HG03565 (cell line): ENCODE data around the gene MMP2.

Experiments used
- ATAC-seq: cut with Tn5 transposase; IDR thresholded peaks from one replicate; pipeline ENCODE4 v1.9.1; 2021; ENCODE audit warnings: mild to moderate bottlenecking, moderate library complexity; ENCODE audit not compliant: unreplicated experiment

Gene MMP2

DNA sequence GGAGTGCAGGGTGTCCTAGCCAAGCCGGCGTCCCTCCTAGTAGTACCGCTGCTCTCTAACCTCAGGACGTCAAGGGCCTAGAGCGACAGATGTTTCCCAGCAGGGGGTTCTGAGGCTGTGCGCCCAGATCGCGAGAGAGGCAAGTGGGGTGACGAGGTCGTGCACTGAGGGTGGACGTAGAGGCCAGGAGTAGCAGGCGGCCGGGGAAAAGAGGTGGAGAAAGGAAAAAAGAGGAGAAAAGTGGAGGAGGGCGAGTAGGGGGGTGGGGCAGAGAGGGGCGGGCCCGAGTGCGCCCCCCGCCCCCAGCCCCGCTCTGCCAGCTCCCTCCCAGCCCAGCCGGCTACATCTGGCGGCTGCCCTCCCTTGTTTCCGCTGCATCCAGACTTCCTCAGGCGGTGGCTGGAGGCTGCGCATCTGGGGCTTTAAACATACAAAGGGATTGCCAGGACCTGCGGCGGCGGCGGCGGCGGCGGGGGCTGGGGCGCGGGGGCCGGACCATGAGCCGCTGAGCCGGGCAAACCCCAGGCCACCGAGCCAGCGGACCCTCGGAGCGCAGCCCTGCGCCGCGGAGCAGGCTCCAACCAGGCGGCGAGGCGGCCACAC, at the start of gene MMP2:
MMP2 (plus strand) TSS at position 372 of the 603 bp plus-strand sequence. CDS start 282 bp downstream, outside the sequence.
- ATAC-seq = no peak

DNA sequence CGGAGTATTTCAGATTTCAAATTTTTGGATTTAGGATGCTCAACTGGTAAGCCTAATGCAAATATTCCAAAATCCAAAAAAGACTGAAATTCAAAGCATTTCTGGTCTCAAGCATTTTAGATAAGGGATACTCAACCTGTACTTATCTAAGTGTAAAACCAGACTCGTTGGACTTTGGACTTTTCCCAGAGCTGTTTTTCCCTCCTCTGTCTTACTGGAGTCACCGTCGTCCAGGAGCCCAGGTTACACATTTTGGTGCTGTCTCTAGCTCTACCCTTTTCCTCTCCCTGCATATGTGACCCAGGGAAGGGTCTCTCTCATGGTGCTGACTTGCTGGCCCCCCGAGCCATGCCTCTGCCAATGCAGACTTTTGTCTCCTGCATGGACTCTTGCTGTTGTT, 46.0 kb upstream of the MMP2 start:
- ATAC-seq = no peak

DNA sequence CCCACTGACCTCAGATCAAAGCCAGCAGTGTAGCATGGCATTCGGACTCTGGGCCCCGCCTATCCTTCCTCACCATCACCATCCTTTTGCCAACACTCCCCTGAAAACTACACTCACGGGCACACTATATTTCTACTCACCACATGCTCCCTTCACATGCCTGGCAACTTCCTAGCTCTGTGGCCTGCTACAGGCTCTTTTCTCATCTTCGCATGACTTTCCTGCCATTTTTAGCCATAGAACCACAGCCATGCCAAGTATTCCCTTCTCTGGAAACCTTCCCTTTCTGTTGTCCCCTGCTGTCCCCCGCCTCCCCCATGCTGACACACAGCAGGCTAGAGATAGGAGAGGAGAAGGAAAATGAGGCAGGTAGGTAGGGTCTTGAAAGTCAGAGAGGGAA, 45.5 kb upstream of the MMP2 start:
- ATAC-seq = no peak

DNA sequence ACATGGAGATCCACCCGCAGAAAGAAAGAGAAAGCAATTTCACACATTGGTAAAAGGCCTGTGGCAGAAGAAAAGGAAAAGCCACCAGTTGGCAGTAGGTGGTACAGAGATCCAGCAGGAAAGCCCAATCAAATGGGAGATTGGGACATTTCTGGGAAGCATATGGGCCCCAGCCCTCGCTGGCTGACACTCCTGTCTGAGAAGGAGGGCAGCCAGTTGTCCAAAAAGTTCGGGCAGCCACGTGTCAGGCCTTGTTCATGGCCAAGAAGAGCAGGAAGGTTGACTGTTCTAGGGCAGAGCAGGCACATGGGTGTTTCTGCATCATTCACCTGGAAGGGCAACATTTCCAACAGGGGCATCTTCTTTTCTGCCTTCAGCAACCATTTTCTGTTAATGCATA, 45.0 kb upstream of the MMP2 start:
- ATAC-seq = no peak

DNA sequence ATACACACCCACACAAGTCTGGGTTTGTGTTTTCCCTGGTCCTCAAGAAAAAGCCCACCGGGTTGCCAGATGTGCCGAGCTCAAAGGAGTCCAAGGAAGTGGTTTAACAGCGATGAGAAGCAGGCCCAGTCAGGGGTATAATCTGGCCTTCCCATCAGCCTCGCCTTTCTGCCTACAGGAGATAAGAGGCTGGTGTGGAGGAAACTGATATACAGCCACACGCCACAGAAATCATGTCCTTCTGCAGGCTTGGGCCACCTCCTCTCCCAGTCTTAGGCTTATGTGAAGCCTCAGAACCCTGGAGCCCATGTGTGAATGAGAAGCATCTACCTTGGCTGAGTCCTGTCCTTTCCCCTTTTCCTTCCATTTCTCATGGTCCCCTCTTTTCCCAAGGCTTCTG, 43.6 kb upstream of the MMP2 start:
- no peak for ATAC-seq

DNA sequence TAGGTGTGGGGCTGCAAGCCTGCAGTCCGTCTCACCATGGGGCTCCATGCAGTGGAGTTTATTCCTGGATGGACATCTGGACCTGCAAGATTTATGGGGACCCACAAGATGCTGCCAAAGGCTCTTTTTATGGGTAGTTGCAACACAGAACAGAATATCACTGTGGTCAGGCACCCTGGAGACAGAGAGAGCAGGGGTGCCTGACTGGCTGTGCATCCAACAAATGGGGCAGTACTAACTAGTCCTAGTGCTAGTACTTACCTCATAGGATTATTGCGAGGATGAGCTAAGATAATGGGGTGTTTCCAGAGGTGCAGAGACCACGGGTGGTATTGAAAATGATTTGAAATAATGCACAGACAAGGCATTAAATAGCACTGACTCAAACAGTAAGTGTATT, 42.4 kb upstream of the MMP2 start:
- no peak for ATAC-seq

DNA sequence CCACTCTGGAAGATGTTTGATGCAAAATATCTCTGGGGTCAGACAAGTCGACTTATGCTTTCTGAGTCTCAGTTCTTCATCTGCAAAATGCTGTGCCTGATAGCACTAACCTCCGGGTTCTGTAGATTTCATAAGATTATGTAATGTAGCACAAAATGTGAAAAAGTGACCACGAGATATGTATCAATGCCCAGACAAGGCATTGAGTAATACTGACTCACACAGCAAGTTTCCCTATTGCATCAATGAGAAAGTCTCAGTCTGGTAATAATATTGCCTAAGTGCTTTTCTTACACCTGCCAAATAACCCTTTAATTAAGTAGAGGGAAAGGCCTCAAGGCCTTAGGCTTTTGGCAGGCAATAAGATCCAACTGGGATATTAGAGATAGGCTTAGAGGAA, 41.4 kb upstream of the MMP2 start:
- ATAC-seq = no peak

DNA sequence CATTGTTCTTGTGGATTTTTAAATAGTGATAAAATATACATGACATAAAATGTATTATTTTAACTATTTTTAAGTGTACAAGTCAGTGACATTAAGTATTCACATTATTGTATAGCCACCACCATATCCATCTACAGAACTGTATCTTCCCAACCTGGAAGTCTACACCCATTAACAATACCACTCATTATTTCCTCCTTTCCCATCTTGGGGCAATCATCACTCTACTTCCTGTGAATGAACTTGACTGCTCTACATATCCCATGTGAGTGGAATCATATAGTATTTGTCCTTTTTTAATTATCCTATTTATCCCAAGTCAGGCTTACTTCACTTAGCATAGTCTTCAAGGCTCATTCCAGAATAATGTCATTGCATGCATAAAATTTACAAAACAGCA, 40.7 kb upstream of the MMP2 start:
- ATAC-seq = no peak

DNA sequence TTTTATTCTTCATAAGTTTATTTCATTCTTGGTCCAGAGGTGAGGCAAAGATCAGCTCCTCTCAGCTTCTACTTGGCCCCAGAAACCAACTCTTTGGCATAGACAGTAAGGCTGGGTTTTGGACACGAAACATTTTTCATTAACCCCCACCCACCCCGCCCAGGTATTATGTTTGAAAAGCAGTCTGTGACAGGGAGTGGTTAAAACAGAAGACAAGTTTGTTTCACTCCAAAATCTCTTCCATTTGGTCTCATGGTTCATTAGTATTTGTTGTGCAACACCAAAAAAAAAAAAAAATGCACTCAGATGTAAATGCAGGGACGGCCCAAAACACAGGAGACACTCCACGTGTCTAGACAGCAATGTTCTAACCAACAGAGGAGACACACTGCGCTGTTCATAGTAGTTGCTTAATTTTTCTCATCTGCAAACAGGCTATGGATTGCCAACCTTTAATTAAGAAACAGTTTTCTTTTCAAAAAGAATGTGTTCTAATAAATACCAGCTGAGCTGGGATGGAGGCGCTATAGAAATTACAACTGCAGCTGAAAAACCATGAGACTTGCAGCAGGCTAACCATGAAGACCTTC, 39.8 kb upstream of the MMP2 start:
- ATAC-seq = no peak

DNA sequence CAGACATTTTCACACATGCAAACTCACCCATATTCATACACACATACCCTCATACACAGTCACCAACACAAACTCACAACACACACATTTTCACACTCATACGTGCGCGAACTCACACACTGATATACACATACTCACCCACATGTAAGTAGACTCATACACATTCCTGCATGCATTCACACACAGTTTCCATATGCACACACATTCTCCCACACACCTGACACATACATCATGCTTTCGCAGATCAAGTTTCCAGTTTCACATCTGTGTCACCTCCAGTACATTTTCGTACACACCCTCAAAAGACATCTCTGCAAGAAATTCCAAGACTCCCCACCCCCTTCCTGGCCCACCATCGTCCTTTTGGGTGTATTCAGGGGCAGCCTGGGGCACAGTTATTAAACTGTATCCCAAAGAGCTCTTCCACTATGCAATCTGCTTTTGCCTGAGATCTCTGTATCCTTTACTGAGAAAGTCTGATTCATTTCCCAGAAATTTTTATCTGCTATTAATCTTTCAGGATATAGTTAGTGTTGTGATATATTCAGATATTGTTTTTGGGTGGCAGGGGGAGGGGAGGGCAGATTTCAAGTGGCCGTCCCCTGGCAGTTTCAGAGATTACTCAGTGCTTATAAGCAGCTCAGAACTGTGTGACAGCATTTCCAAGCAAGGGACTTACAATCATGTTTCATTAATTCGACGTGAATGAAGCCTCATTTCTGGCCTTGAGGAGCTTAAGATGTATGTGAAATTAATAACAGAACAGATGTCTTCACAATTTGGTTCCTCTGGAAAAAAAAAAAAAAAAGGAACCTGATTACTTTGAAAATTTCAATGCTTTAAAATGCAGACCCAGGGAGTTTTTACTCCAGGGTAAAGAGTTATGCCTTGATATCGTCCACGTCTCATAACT, 35.3 kb upstream of the MMP2 start:
- no peak for ATAC-seq

DNA sequence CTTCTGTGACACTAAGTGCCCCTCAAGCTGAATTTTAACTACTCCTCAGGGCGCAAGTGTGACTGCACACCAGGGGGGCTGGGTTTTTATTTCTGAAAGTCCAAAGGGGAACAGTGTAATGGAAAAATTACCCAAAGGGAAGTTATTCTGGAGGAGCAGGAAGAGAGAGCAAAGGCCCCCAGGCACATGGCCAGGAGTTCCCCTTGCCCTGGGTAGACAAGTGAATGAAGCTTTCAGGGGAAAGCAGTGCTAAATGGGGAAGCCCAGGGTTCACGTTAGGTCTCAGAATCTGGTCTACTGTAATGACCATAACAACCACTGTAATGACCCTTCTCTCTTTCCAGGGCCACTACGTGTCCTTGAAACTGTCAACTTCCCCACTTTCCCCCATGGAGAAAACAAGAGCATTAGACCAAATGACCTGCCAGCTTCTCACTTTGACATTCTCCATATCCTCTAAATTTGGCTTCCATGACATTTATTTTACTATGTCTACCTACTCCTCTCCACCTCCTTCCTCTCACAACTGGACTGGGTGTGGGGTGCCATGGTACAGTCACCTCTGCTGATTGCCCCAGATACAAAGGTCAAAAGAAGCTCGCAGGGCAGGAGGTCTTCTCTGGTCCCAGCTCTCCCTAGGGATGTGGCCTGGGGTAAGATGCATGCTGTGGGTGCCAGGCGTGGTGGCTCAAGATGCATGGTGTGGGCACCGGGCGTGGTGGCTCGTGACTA, 34.1 kb upstream of the MMP2 start:
- peak; percentile 38 for ATAC-seq

DNA sequence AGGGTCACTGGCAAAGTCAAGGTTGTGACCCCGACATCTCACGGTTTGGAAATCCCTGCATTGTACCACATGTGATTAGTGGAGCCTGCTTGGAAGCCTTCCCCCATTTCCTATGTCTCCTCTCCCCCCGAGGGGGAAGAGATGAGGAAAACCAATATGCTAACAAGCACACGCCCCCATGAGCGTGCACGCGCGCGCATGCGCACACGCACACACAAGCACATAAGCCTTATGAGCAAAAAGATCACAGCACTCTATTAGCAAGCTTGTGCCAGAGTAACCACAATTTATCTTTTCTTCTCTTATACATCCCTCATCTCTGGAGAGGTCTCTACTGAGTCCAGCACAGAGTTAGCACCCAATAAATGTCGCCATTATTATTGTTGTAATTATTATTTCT, 31.8 kb upstream of the MMP2 start:
- no peak for ATAC-seq

DNA sequence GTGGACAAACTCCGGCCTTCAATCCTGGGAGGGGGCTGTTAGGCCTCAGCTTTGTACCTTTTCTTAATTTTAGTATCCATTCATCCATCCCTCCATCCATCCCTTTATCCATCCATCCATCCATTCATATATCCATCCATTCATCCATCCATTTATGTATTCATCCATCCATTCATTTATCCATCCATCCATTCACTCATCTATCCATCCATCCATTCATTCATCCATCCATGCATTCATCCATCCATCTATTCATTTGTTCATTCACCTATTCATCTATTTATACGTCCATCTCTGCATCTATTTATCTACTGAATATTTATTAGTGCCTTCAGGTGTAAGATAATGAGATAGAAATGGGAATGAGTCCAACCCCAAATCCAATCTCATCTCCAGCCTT, 26.0 kb upstream of the MMP2 start:
- ATAC-seq = no peak

DNA sequence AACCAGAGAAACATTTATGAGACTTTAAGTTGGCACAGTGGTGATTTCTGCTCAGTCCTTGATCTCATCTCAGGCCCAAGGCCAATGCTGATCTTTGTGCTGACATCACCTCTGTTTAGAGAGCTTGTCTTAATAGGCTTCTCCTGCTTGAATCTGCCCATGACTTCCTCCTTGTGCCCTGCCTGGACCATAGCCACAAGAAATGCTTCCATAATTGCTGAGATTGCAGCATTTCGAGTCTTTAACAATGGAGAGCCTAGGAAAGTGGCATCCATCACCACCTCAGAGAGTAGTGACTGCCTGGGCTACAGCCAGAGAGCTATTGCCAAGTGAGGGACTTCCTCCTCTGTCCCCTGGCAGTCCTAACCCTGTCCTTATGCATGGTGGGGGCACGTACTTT, 25.1 kb upstream of the MMP2 start:
- ATAC-seq = no peak

DNA sequence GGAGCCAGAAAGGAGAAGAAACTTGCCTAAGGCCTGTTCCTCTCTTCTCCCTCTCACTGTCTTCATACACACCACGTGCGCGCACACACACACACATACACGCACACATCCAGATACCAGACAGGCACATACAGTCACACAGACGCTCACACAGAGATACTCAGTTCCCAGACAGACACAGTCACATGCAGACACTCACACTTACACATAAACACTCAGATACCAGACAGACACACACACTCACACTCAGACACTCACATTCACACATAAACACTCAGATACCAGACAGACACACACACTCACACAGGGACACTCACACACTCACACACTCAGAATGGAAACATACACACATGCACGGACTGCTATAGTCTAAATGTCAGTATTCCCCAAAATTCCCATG, 24.1 kb upstream of the MMP2 start:
- no peak for ATAC-seq

DNA sequence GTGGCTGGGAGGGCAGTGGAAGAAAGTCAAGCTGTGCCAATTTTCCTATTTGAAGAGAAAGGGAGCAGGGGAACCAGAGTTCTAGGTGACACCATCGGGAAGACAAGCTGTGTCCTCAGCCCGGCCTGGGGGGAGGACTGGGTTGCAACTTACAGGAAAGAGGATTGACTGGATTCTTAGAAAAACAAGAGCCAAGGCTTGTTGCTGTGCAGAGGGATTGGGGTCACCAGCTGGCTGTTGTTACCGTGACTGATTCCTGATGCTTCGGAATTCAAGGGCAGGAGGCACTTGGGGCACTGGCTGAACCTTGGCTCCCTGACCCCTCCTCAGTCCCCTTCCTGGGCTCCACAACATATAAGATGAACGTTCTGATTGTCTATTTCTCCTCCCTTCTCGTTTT, 16.8 kb upstream of the MMP2 start:
- ATAC-seq = no peak

DNA sequence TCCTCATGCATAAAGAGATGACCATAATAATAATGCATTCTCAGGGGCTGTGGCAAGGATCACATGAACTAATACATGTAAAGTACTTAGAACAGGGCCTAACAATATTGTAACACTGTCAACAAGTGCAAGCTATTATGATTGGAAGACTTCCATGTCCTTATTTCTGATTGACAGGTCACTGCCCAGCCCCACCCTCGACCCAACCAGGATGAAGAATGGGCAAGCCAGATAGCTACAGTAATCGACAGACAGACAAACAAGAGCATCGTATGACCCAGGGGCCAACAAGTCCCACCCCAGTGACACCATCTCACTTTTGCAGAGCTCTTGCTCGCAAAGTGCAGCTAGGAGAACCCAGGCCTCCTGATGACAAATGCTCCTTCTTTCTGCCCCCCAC, 14.6 kb upstream of the MMP2 start:
- no peak for ATAC-seq

DNA sequence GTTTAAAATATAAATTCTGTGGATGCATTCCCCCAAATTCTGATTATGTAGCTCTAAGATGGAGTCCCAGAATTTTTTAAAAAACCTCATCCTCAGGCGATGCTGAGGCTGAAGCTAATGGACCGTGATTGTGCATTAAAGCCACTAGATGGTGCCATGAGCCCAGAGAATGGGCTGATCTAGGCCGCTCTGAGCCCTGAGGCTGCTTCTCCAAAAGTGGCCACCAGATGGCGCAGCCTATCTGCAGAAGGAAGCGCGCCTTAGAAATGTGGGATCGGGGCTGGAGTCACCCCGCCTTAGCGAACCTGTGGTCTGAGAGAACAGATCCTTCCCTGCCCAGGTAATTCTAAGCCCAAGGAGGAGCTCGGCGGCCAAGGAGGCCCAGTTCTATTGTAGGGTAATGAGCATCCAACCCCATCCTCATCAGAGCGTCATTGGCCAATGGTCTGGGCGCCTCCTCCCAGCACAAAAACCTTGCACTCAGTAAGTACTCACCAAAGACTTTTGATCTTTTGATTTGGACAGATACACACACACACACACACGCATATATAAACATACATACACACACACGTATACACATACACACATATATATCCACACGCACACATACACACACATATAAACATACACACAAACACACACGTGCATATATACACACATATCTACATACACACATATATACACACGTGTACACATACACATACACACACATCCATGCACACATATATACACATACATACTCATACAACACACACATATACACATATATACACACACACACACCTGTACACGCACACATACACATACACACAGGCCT, 13.7 kb upstream of the MMP2 start:
- ATAC-seq = peak; percentile 91

DNA sequence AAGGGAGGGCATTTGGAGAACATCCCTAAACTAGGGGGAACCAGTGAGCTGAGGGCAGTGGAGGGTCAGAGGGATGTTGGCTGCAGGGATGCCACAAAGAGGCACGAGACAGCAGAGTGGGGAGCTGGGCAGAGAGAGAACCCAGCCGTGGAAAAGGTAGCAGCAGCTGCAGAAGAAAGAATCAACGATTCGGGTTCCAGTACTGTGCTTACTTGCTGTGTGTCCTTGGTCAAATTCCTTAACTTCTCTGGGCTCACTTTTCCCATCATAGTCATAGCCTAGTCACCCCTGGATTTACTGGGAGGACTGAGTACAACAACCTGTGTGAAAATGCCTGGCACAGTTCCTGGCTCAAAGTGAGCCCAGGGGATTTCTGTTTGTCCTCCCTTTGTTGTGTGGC, 12.8 kb upstream of the MMP2 start:
- no peak for ATAC-seq

DNA sequence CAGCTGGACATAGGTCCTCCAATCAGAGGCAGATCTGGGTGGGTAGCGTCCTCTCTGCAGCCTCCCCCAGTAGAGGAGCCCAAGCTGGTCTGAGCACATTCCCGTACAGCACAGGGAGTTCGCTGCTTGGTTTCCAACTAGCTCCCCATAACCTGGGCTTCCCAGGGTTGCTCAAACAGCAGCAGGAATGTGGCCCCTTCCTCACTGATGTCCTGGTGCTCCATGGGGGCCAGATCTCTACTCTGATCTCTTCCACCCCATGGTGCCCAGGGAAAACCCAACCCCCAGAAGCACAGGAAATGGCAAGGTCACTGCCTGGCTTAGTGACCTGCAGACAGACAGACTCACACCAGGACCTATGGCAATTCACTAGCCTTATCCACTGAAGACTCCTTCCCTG, 11.1 kb upstream of the MMP2 start:
- no peak for ATAC-seq
